HepG2 (cell line): ENCODE results near the gene DNAJC11. TPM values are rescaled to one million over a fixed set of nuclear protein-coding genes. Genes with fewer than 3 reads are reported as not detected.
A peak's percentile ranks its signal among the peaks of the same experiment; 100 is the strongest.

ENCODE experiments used
- AGO2 ChIP-seq: fragments of 200-400 bp; formaldehyde crosslinking; optimal IDR thresholded peaks from 2 replicates; pipeline ENCODE3; 2017; ENCODE audit warnings: mild to moderate bottlenecking, low read depth, low read length, moderate library complexity
- BCL6 ChIP-seq: IDR thresholded peaks from 2 replicates; pipeline ENCODE4 v1.6.1; 2016; ENCODE audit warnings: missing genetic modification reagents, missing compliant biosample characterization
- GRHL1 ChIP-seq: sonication (generic); formaldehyde crosslinking; conservative IDR thresholded peaks from 2 replicates; pipeline ENCODE4 v1.8.0; 2022; ENCODE audit warnings: missing genetic modification reagents
- HMG20B ChIP-seq: conservative IDR thresholded peaks from 2 replicates; pipeline ENCODE4 v1.6.1; 2016; ENCODE audit warnings: missing genetic modification reagents, missing compliant biosample characterization
- HNRNPK ChIP-seq: fragments of 200-400 bp; formaldehyde crosslinking; IDR thresholded peaks from 2 replicates; pipeline ENCODE4 v1.6.1; 2018; ENCODE audit warnings: low read length, low read depth, moderate library complexity, mild to moderate bottlenecking; ENCODE audit not compliant: poor library complexity, severe bottlenecking
- JUNB ChIP-seq: sonication (generic); formaldehyde crosslinking; IDR thresholded peaks from 2 replicates; pipeline ENCODE4 v1.8.0; 2022; ENCODE audit warnings: missing genetic modification reagents, mild to moderate bottlenecking, borderline replicate concordance
- KLF6 ChIP-seq: IDR thresholded peaks from 2 replicates; pipeline ENCODE4 v1.8.0; 2016; ENCODE audit warnings: missing biosample characterization, missing genetic modification reagents
- NCOR1 ChIP-seq: fragments of 200-600 bp; sonication (generic); IDR thresholded peaks from 2 replicates; pipeline ENCODE4 v1.7.0; 2017; ENCODE audit warnings: antibody characterized with exemption, low read length, borderline replicate concordance
- ZNF292 ChIP-seq: sonication (generic); formaldehyde crosslinking; IDR thresholded peaks from 2 replicates; pipeline ENCODE4 v1.8.1; 2022; ENCODE audit warnings: mild to moderate bottlenecking, low read depth, missing genetic modification reagents, borderline replicate concordance
- ZNF343 ChIP-seq: sonication (generic); formaldehyde crosslinking; IDR thresholded peaks from 2 replicates; pipeline ENCODE4 v1.4.0; 2020; ENCODE audit warnings: mild to moderate bottlenecking, missing genetic modification reagents
- ZNF350 ChIP-seq: sonication (generic); formaldehyde crosslinking; IDR thresholded peaks from 2 replicates; pipeline ENCODE4 v1.4.0; 2020; ENCODE audit warnings: mild to moderate bottlenecking, low read depth, missing genetic modification reagents, borderline replicate concordance
- ZNF550 ChIP-seq: sonication (generic); formaldehyde crosslinking; IDR thresholded peaks from 2 replicates; pipeline ENCODE4 v1.4.0; 2020; ENCODE audit warnings: mild to moderate bottlenecking, missing genetic modification reagents, borderline replicate concordance
- ZNF619 ChIP-seq: sonication (generic); formaldehyde crosslinking; IDR thresholded peaks from 2 replicates; pipeline ENCODE4 v1.4.0; 2020; ENCODE audit warnings: mild to moderate bottlenecking, missing genetic modification reagents
- ZNF644 ChIP-seq: IDR thresholded peaks from 2 replicates; pipeline ENCODE4 v1.6.1; 2016; ENCODE audit warnings: low read depth
- ZNF850 ChIP-seq: sonication (generic); formaldehyde crosslinking; conservative IDR thresholded peaks from 2 replicates; pipeline ENCODE4 v1.9.0; 2021; ENCODE audit warnings: mild to moderate bottlenecking, missing genetic modification reagents
- ZSCAN22 ChIP-seq: sonication (generic); formaldehyde crosslinking; IDR thresholded peaks from 2 replicates; pipeline ENCODE4 v1.4.0; 2020; ENCODE audit warnings: mild to moderate bottlenecking, missing genetic modification reagents
- polyA plus RNA-seq, 8 experiments: library from polyadenylated mRNA; depleted of rRNA in 3 of 8; stranded (reverse) in 7 of 8; unstranded in 1 of 8; fragments of >200 nt; fragmentation: Illumina TruSeq in 4 of 8; extraction: Trizol in 4 of 8; gene quantifications; 2 replicates each; pipeline versions ENCODE4 v1.2.1 to v1.2.3, GENCODE V29; 2011 to 2016; ENCODE audit warnings: low read depth in 4 of 8, missing spikeins in 1 of 8, mixed read lengths in 1 of 8; ENCODE audit not compliant: insufficient read depth in 1 of 8
- total RNA-seq, 5 experiments: library from RNA; depleted of rRNA; stranded (reverse); fragments of >200 nt; fragmentation: Illumina TruSeq; extraction: Trizol; gene quantifications; 2 replicates each; pipeline ENCODE4 v1.2.3, GENCODE V29; 2016; ENCODE audit warnings: low read depth in 1 of 5
- TF ChIP-seq, protein P1 (sequence below): sonication (generic); formaldehyde crosslinking; IDR thresholded peaks from 2 replicates; pipeline ENCODE4 v1.4.0; 2020; ENCODE audit warnings: mild to moderate bottlenecking, missing genetic modification reagents
- TF ChIP-seq, protein P2 (sequence below): sonication (generic); formaldehyde crosslinking; IDR thresholded peaks from 2 replicates; pipeline ENCODE4 v1.5.0; 2020; ENCODE audit warnings: mild to moderate bottlenecking, missing genetic modification reagents

Gene DNAJC11
- total and polyA plus RNA-seq, 2 of the 13 experiments (the other 11 are each of a cell fraction or from before 2014, with no cell fraction given) = 25.1 to 47.6 TPM

GRCh38 chr1:6601923-6602668 is 99.5 kb downstream of the DNAJC11 start (continued):
- TF ChIP-seq HNRNPK (peak; percentile 13), AGO2 (peak; percentile 82), ZNF343 (CRISPR knock-in tag) (no peak; the same call in 1 of the 2 replicates), KLF6 (CRISPR knock-in tag) (peak; percentile 60), ZNF350 (CRISPR knock-in tag) (no peak), ZNF619 (no peak), BCL6 (0 out of 2 replicates have a peak, but pooled peaks have one; percentile 1), NCOR1 (no peak), ZNF292 (CRISPR knock-in tag) (no peak), ZSCAN22 (CRISPR knock-in tag) (no peak), JUNB (CRISPR knock-in tag) (no peak; the same call in 1 of the 2 replicates), ZNF550 (CRISPR knock-in tag) (0 out of 2 replicates have a peak, but pooled peaks have one; percentile 79), HMG20B (CRISPR knock-in tag) (no peak), ZNF850 (0 out of 2 replicates have a peak, but pooled peaks have one; percentile 76), GRHL1 (CRISPR knock-in tag) (no peak; the same call in 1 of the 2 replicates), ZNF644 (CRISPR knock-in tag) (no peak)
- TF ChIP-seq, protein P1, sequence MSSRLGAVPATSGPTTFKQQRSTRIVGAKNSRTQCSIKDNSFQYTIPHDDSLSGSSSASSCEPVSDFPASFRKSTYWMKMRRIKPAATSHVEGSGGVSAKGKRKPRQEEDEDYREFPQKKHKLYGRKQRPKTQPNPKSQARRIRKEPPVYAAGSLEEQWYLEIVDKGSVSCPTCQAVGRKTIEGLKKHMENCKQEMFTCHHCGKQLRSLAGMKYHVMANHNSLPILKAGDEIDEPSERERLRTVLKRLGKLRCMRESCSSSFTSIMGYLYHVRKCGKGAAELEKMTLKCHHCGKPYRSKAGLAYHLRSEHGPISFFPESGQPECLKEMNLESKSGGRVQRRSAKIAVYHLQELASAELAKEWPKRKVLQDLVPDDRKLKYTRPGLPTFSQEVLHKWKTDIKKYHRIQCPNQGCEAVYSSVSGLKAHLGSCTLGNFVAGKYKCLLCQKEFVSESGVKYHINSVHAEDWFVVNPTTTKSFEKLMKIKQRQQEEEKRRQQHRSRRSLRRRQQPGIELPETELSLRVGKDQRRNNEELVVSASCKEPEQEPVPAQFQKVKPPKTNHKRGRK = no peak
- TF ChIP-seq, protein P2, sequence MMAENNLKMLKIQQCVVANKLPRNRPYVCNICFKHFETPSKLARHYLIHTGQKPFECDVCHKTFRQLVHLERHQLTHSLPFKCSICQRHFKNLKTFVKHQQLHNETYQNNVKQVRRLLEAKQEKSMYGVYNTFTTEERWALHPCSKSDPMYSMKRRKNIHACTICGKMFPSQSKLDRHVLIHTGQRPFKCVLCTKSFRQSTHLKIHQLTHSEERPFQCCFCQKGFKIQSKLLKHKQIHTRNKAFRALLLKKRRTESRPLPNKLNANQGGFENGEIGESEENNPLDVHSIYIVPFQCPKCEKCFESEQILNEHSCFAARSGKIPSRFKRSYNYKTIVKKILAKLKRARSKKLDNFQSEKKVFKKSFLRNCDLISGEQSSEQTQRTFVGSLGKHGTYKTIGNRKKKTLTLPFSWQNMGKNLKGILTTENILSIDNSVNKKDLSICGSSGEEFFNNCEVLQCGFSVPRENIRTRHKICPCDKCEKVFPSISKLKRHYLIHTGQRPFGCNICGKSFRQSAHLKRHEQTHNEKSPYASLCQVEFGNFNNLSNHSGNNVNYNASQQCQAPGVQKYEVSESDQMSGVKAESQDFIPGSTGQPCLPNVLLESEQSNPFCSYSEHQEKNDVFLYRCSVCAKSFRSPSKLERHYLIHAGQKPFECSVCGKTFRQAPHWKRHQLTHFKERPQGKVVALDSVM (CRISPR knock-in tag) = peak; percentile 37; the same call in 1 of the 2 replicates
